HCT116 (cell line): ENCODE data around the gene ZBTB7C. TPM values are rescaled to one million over a fixed set of nuclear protein-coding genes. Genes with fewer than 3 reads are reported as not detected.

Experiments used
- ATAC-seq: fragments of 200-7000 bp; cut with Tn5 transposase; 2 replicates; pipeline ENCODE4 v1.9.1; 2020; ENCODE audit warnings: mild to moderate bottlenecking, moderate library complexity
- BruUV-seq: library from RNA; stranded (reverse); fragments of 400-500 nt; replicated peaks from 2 replicates; lab custom pipeline; 2021; lab: Mats Ljungman, UMichigan
- CTCF ChIA-PET: fragments of 300-600 bp; sonication (Branson Sonifier 250); formaldehyde crosslinking; loops from one replicate; lab custom pipeline; 2021; ENCODE audit warnings: antibody characterized with exemption; lab: Charles Lee
- POLR2A ChIA-PET: fragments of 300-600, 350-600 bp; sonication (Branson Sonifier 250); formaldehyde crosslinking; loops from one replicate; lab custom pipeline; 2021; ENCODE audit warnings: antibody characterized with exemption; lab: Charles Lee
- RAD21 ChIA-PET, 2 experiments: fragments of 300-600 bp; sonication (Branson Sonifier 250); formaldehyde crosslinking; loops; one replicate each; lab custom pipeline; 2023; ENCODE audit warnings: low total read pairs in 2 of 2; ENCODE audit not compliant: uncharacterized antibody in 2 of 2, unreplicated experiment in 2 of 2, low non-redundant PET in 1 of 2; lab: Charles Lee
- DNase-seq: peaks from one replicate; pipeline ENCODE4 v3.0.0-alpha.2; 2010; ENCODE audit warnings: low read depth, low spot score
- H2AFZ ChIP-seq: fragments of 200-600 bp; shearing (Covaris generic), sonication (generic); 2 replicates; pipeline ENCODE4 v1.6.1; 2017; ENCODE audit warnings: low read depth, mixed run types, mixed read lengths, antibody characterized with exemption, low read length; ENCODE audit not compliant: poor library complexity, severe bottlenecking
- H3K27ac ChIP-seq: 2 replicates; pipeline ENCODE4 v1.5.1; 2012; ENCODE audit warnings: low read depth, low read length
- H3K27me3 ChIP-seq: fragments of 200-600 bp; sonication (generic); 2 replicates; pipeline ENCODE4 v1.6.1; 2016; ENCODE audit warnings: mixed run types, low read length, mixed read lengths; ENCODE audit not compliant: insufficient read depth
- H3K36me3 ChIP-seq, 2 experiments: fragments of 200-500 bp in 1 of 2; fragments of 200-600 bp in 1 of 2; sonication (Bioruptor generic) in 1 of 2; sonication (generic) in 1 of 2; 2 replicates each; pipeline versions ENCODE4 v1.5.1 to v1.6.1; 2014 to 2016; ENCODE audit warnings: low read length in 2 of 2, inconsistent platforms in 1 of 2, mixed read lengths in 1 of 2, mixed run types in 1 of 2; ENCODE audit not compliant: insufficient read depth in 2 of 2, control insufficient read depth in 1 of 2
- H3K4me1 ChIP-seq, 2 experiments: fragments of 200-600 bp in 1 of 2; sonication (generic) in 1 of 2; 2 replicates each; pipeline versions ENCODE4 v1.5.1 to v1.6.1; 2012 to 2017; ENCODE audit warnings: low read length in 2 of 2, inconsistent platforms in 1 of 2, mild to moderate bottlenecking in 1 of 2, mixed read lengths in 1 of 2, mixed run types in 1 of 2, moderate library complexity in 1 of 2; ENCODE audit not compliant: insufficient read depth in 2 of 2, control insufficient read depth in 1 of 2
- H3K4me2 ChIP-seq: fragments of 200-600 bp; sonication (generic); 2 replicates; pipeline ENCODE4 v1.6.1; 2017; ENCODE audit warnings: mixed run types, low read length, mixed read lengths
- H3K4me3 ChIP-seq, 2 experiments: fragments of 200-600 bp in 1 of 2; sonication (generic) in 1 of 2; replicated peaks in 1 of 2; 2 replicates each; pipeline ENCODE4 v1.5.1; 2011 to 2016; ENCODE audit warnings: low read length in 2 of 2, control low read depth in 1 of 2, low read depth in 1 of 2, mild to moderate bottlenecking in 1 of 2, mixed read lengths in 1 of 2, mixed run types in 1 of 2
- H3K79me2 ChIP-seq: fragments of 200-600 bp; sonication (generic); 2 replicates; pipeline ENCODE4 v1.6.1; 2017; ENCODE audit warnings: mild to moderate bottlenecking, mixed run types, low read length, moderate library complexity, mixed read lengths; ENCODE audit not compliant: insufficient read depth
- H3K9ac ChIP-seq: fragments of 200-600 bp; sonication (generic); 2 replicates; pipeline ENCODE4 v1.6.1; 2016; ENCODE audit warnings: low read length, mixed read lengths
- H3K9me2 ChIP-seq: fragments of 200-600 bp; sonication (generic), shearing (Covaris generic); 2 replicates; pipeline ENCODE4 v1.6.1; 2017; ENCODE audit warnings: mixed run types, mild to moderate bottlenecking, moderate library complexity; ENCODE audit not compliant: insufficient read depth
- H3K9me3 ChIP-seq, 2 experiments: fragments of 200-500 bp in 1 of 2; fragments of 200-600 bp in 1 of 2; sonication (Bioruptor generic) in 1 of 2; sonication (generic) in 1 of 2; 2 replicates each; pipeline ENCODE4 v1.6.1; 2014 to 2017; ENCODE audit warnings: low read length in 2 of 2, mixed read lengths in 2 of 2, inconsistent platforms in 1 of 2, low read depth in 1 of 2, mild to moderate bottlenecking in 1 of 2, mixed run types in 1 of 2, moderate library complexity in 1 of 2; ENCODE audit not compliant: control insufficient read depth in 1 of 2, insufficient read depth in 1 of 2
- H4K20me1 ChIP-seq: fragments of 200-600 bp; sonication (generic), shearing (Covaris generic); 2 replicates; pipeline ENCODE4 v1.6.1; 2017; ENCODE audit warnings: mixed run types, mild to moderate bottlenecking, moderate library complexity; ENCODE audit not compliant: insufficient read depth
- CBX3 ChIP-seq: IDR thresholded peaks from 2 replicates; pipeline ENCODE4 v1.6.1; 2012; ENCODE audit warnings: low read depth
- CEBPB ChIP-seq: IDR thresholded peaks from 2 replicates; pipeline ENCODE4 v1.6.1; 2012; ENCODE audit warnings: low read depth
- CTCF ChIP-seq, 3 experiments: fragments of 200-600 bp in 1 of 3; sonication (generic) in 1 of 3; IDR thresholded peaks in 2 of 3; conservative IDR thresholded peaks in 1 of 3; 2 replicates each; pipeline ENCODE4 v1.5.1; 2012 to 2017; ENCODE audit warnings: low read depth in 2 of 3, low read length in 2 of 3, antibody characterized with exemption in 1 of 3, borderline replicate concordance in 1 of 3, control low read depth in 1 of 3, mild to moderate bottlenecking in 1 of 3, mixed read lengths in 1 of 3, mixed run types in 1 of 3, moderate library complexity in 1 of 3; ENCODE audit not compliant: insufficient read depth in 1 of 3
- EGR1 ChIP-seq: IDR thresholded peaks from 2 replicates; pipeline ENCODE4 v1.6.1; 2012; ENCODE audit warnings: low read depth
- ELF1 ChIP-seq: IDR thresholded peaks from 2 replicates; pipeline ENCODE4 v1.6.1; 2012; ENCODE audit warnings: low read depth, borderline replicate concordance
- EZH2 ChIP-seq: fragments of 200-600 bp; sonication (generic); IDR thresholded peaks from 2 replicates; pipeline ENCODE4 v1.6.1; 2017; ENCODE audit warnings: antibody characterized with exemption, mixed run types
- FOSL1 ChIP-seq: IDR thresholded peaks from 2 replicates; pipeline ENCODE4 v1.6.1; 2012; ENCODE audit warnings: low read depth
- MAX ChIP-seq: IDR thresholded peaks from 2 replicates; pipeline ENCODE4 v1.6.1; 2012
- POLR2A ChIP-seq: IDR thresholded peaks from 2 replicates; pipeline ENCODE4 v1.7.0; 2011; ENCODE audit warnings: borderline replicate concordance; ENCODE audit not compliant: insufficient read depth, insufficient read length; ENCODE audit errors: extremely low read depth
- POLR2AphosphoS5 ChIP-seq: IDR thresholded peaks from 2 replicates; pipeline ENCODE4 v1.6.1; 2011; ENCODE audit warnings: mild to moderate bottlenecking, low read depth, low read length, moderate library complexity
- RAD21 ChIP-seq: IDR thresholded peaks from 2 replicates; pipeline ENCODE4 v1.6.1; 2012; ENCODE audit warnings: low read depth, mild to moderate bottlenecking
- SIN3A ChIP-seq: IDR thresholded peaks from 2 replicates; pipeline ENCODE4 v1.6.1; 2012; ENCODE audit warnings: low read depth
- SP1 ChIP-seq: IDR thresholded peaks from 2 replicates; pipeline ENCODE4 v1.6.1; 2012; ENCODE audit warnings: low read depth
- SRF ChIP-seq: IDR thresholded peaks from 2 replicates; pipeline ENCODE4 v1.6.1; 2012; ENCODE audit warnings: low read depth
- TCF7L2 ChIP-seq: IDR thresholded peaks from 2 replicates; pipeline ENCODE4 v1.7.0; 2011; ENCODE audit warnings: borderline replicate concordance, inconsistent platforms; ENCODE audit not compliant: insufficient read depth, insufficient read length; ENCODE audit errors: extremely low read depth
- ZBTB33 ChIP-seq: IDR thresholded peaks from 2 replicates; pipeline ENCODE4 v1.6.1; 2011; ENCODE audit warnings: mild to moderate bottlenecking, low read length, moderate library complexity; ENCODE audit not compliant: insufficient replicate concordance; ENCODE audit errors: extremely low read depth
- ZNF274 ChIP-seq: fragments of 200-500 bp; sonication (Bioruptor generic); IDR thresholded peaks from 2 replicates; pipeline ENCODE4 v1.6.1; 2014; ENCODE audit warnings: mild to moderate bottlenecking, low read depth, low read length, inconsistent platforms
- intact Hi-C: fragments of 100-400 bp; cut with micrococcal nuclease; formaldehyde crosslinking; loops from 2 replicates; pipeline ENCODE4 v1.10.0; 2022
- total RNA-seq: library from RNA; stranded (reverse); gene quantifications from one replicate; pipeline ENCODE4 v1.2.1, GENCODE V29; 2021; ENCODE audit not compliant: unreplicated experiment

The ZBTB7C gene
- total RNA-seq, 1 experiment from 2014 or later, result 0.37 TPM

GRCh38 chr18:48127606-48128005 lies 281.6 kb downstream of the ZBTB7C start:
- Histone ChIP-seq H2AFZ (no peak overlapping the region), H3K79me2 (no peaks in the 10 kb centered on the region), H3K9ac (no peak overlapping the region), H3K9me2 (no peaks in the 10 kb centered on the region), H3K27ac (no peak overlapping the region), H3K4me2 (no peak overlapping the region), H3K4me1 (peaks cover 4 to 7% of the 10 kb centered on the region in 2 experiments; a peak in 2 of 4 replicates), H3K27me3 (peaks cover 4% of the 10 kb centered on the region; the same call in 1 of the 2 replicates), H3K4me3 (no peak overlapping the region), H3K36me3 (no peaks in the 10 kb centered on the region), H3K9me3 (no peaks in the 10 kb centered on the region), H4K20me1 (no peaks in the 10 kb centered on the region)
- DNase-seq (no peak), ATAC-seq (no peak)
- POLR2A ChIA-PET, result no interaction called here
- CTCF ChIA-PET, result no interaction called here
- BruUV-seq, result no TSS peak
- intact Hi-C loops, result no loop called here
- no peak for TF ChIP-seq EZH2
- no peak for TF ChIP-seq ZNF274
- TF ChIP-seq CBX3, result no peak
- no peak for TF ChIP-seq CTCF (IDR thresholded peaks at IDR 0.05 in 2 of 3, conservative IDR thresholded peaks at IDR 0.05 in 1 of 3; ENCODE audit: borderline replicate concordance in 1 of 3, insufficient read depth in 1 of 3, low read depth in 2 of 3, low read length in 2 of 3)
- no peak for TF ChIP-seq ZBTB33
- no peak for TF ChIP-seq CEBPB
- TF ChIP-seq SP1, result no peak
- TF ChIP-seq EGR1, result no peak
- TF ChIP-seq TCF7L2, result no peak
- no peak for TF ChIP-seq MAX
- TF ChIP-seq POLR2A, result no peak
- TF ChIP-seq POLR2AphosphoS5, result no peak
- TF ChIP-seq SIN3A, result no peak
- no peak for TF ChIP-seq FOSL1
- TF ChIP-seq ELF1, result no peak
- no peak for TF ChIP-seq SRF
- TF ChIP-seq RAD21, result no peak
- RAD21 ChIA-PET, result no interaction called here
